Stromal cell of bone marrow (primary cell): Measurements from ENCODE around the gene ALLC.
"Not testable (repeated sequence)": the region's sequence is repeated elsewhere in the genome, so short reads cannot be mapped to it uniquely, and the experiment has no call there.

ENCODE experiments used
- DNase-seq: peaks from one replicate; pipeline ENCODE4 v3.0.0-alpha.2; 2012; ENCODE audit warnings: low read depth

The ALLC gene

GRCh38 chr2:3655871-3656761 lies 1.9 kb upstream of the ALLC start:
- DNase-seq: no peak

- no peak for DNase-seq
These were observed 958 bp upstream of the ALLC start for GRCh38 chr2:3656762-3657721.

DNA sequence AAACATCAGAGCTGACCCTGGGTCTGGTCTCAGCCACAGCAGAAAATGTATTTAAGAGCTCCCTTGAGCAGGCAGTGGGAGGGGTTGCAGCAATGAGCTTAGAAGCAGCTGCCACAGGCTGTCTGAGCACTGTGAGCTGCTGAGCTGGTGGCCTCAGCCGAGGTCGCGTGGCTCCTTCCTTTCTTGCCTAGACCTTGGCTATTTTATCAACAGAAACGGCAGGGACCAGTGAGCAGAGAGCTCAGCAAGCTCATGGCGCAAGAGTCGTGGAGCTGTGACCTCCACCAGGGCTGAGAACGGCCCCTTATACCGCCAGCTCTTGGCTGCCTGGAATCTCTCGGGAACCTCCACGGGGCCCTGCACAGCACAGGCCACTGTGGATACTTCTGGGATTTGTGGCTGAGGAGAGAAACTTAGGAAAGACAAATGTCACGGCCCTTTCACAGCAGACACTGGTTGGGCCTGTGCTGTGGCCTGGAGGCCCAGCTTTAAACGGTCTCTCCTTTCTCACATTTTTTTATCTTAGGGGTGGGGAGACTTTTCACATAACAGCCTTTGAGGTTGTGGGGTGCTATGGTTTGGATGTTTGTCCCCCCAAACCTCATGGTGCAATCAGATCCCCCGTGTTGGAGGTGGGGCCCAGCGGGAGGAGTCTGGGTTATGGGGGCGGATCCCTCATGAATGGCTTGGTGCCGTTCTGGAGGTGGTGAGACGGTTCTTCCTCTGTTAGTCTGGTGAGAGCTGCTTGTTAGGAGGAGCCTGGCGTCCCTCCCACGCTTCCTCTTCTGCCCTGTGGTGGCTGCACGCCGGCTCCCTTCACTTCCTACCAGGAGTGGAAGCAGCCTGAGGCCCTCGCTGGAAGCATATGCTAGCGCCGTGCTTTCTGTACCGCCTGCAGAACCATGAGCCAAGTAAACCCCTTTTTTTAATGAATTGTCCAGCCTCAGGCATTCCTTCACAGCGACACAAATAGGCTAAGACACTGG lies 1.7 kb downstream of the ALLC start:
- peak; percentile 9 for DNase-seq

GRCh38 chr2:3660640-3661039 lies 2.6 kb downstream of the ALLC start:
- not testable (repeated sequence) for DNase-seq

GRCh38 chr2:3661149-3661660 lies 3.2 kb downstream of the ALLC start:
- no peak for DNase-seq

- DNase-seq: no peak
These were observed 4.2 kb downstream of the ALLC start for GRCh38 chr2:3662239-3662638.

DNA sequence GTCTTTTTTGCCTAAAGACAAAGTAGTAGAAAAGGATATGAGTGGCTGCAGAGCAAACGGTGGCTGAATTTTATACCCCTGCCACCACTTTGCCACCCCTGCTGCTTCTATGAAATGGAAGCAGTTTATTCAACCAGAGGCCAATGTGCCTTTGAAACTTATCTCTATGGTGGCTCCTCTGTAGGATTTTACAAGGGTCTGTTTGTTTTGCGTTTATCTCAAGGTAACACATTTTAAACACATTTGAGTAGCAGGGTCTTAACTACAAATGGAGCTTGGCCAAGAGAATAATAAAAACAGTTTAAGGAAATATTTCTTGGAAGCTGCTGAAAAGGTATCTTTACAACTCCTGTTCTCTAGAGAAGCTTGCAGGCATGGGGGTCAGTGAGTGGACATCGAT lies 6.1 kb downstream of the ALLC start:
- no peak for DNase-seq

GRCh38 chr2:3664925-3665324 lies 6.9 kb downstream of the ALLC start:
- DNase-seq: no peak

DNA sequence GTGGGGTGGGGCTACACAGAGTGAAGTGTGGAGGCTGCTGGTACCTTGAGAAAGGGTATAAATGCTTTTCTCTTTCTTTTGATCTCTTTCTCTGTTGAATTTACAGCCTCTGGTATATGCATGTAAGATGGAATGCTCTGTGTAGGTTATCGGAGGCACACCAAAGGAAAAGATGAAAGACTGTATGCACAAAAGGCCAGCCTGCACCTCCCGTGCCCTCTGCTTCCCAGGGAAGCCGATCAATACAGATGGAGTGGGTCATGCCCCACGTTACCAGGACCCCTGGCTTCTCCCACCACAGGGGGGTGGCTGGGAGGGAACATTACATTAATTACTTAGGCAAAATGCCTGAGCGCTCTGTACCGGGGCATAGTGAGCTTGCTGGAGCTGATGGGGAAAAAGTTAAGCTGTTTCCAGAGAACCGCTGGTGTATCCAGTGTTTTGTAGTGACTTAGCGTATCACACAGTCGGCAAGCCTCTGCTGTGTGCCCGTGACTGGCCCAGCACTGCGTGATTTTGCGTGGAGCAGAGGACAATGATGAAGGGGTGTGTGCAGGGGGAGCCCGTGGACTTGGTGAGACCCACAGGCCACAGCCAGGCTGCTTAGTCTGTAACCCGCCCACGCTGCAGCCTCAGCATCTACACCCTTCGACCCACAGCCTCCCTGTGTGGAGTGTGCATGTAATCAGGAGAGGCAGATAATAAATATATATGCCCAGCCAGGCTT lies 8.0 kb downstream of the ALLC start:
- no peak for DNase-seq

GRCh38 chr2:3666613-3666975 lies 8.6 kb downstream of the ALLC start:
- DNase-seq: no peak

- no peak for DNase-seq
These were observed 9.2 kb downstream of the ALLC start for GRCh38 chr2:3667151-3667631.

GRCh38 chr2:3669656-3670055 lies 11.7 kb downstream of the ALLC start:
- no peak for DNase-seq

- DNase-seq: no peak
These were observed 12.4 kb downstream of the ALLC start for GRCh38 chr2:3670376-3670775.

DNA sequence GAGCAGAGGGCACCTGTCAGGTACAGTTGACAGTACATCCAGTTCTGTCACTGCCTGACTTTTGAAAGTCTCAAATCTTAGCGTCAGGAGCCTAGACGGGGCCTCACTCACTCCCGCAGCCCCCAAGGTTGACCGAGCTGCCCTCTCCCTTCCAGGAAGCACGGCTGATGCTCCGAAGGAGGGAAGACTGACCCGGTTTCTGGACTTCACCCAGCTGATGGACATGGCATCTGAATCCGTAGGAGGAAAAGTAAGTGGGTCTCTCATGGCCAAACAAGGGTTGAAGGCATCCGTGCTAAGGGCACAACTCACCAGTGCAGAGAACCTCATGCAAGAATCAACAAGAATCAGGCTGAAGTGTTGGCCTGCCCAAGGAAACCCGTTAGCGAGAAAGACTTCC lies 12.9 kb downstream of the ALLC start:
- no peak for DNase-seq

DNA sequence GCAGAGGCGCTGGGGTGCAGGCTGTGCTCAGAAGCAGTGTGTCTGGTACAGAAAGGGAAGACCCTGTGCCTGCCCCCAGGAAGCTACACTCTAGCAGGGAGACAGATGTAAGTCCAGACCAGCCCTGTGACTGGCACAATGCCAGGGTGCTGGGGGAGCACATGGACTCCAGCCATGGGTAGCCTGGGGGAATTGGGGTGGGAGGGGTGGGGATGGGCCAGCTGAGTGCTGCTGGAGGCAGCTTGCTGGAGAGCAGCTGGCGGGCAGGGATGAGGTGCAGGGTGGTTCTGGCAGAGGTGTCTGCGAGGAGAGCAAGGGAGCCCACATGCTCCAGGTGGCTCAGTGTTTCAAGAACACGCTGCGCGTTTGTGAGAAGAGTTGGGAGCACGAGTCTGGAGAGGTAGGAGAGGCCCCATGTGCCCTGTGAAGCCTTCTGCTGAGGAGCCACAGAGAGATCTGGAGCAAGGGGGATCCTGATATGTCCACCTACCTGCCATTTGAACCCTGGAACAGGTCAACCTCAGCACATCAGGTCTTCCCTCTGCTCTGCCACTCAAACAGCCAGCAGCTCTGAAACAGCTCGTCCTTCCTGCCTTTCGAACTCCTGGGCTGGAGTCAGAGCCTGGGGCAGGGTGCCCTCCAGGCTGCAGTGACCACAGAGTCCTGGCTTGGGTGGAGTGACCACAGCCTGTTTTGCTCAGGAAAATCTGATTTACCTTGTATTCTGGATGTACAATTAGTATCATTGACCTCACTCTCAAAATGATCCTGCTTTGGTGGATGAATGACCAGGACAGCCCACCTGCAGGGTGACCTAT lies 15.1 kb downstream of the ALLC start:
- no peak for DNase-seq

GRCh38 chr2:3674066-3674845 lies 16.3 kb downstream of the ALLC start:
- DNase-seq: no peak

GRCh38 chr2:3675687-3676086 lies 17.7 kb downstream of the ALLC start:
- DNase-seq: no peak

- DNase-seq: no peak
These were observed 19.4 kb downstream of the ALLC start for GRCh38 chr2:3677436-3677835.

DNA sequence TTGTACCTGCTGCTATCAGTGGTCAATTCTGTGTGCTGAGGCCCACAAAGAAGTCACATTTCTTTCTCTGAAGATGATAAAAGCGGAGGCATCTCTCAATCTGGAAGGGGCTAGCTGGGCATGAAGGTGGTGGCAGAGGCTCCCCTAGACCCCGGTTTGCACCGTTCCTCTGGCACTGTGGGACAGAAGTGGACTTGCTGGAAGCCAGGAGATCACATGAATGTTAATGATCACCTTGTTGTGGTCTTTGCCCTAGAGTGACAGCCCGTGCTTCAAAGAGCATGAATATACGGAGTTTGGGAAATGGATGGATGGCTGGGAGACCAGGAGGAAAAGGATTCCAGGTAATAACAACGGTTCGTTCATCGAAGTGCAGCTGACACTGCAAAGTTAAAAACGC lies 20.2 kb downstream of the ALLC start:
- DNase-seq: no peak
